ENCODE data around the gene BCAR3.

DNA sequence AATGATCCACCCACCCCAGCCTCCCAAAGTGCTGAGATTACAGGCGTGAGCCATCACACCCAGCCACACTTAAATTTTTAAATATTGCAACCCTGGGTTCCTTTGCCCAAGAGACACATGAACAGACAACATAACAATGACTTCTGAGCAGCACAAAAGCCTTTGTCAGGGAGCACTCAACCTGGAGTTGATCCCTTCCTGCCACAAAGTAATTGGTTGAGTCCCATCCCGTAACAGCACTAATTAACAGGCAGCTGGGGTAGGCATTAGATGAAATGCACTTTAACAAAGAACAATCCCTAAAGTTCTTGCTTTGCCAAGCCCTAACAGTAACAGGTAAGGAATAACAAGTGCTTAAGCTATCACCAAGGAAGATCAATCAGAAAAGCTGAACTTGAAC lies 5.9 kb upstream of the BCAR3 start:
- no peak for TF ChIP-seq POLR2A (IDR thresholded peaks at IDR 0.05)
- TF ChIP-seq, protein P1, sequence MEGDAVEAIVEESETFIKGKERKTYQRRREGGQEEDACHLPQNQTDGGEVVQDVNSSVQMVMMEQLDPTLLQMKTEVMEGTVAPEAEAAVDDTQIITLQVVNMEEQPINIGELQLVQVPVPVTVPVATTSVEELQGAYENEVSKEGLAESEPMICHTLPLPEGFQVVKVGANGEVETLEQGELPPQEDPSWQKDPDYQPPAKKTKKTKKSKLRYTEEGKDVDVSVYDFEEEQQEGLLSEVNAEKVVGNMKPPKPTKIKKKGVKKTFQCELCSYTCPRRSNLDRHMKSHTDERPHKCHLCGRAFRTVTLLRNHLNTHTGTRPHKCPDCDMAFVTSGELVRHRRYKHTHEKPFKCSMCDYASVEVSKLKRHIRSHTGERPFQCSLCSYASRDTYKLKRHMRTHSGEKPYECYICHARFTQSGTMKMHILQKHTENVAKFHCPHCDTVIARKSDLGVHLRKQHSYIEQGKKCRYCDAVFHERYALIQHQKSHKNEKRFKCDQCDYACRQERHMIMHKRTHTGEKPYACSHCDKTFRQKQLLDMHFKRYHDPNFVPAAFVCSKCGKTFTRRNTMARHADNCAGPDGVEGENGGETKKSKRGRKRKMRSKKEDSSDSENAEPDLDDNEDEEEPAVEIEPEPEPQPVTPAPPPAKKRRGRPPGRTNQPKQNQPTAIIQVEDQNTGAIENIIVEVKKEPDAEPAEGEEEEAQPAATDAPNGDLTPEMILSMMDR (IDR thresholded peaks at IDR 0.05) = no peak
